Fibroblast of lung (primary cell): Measurements from ENCODE around the gene RERE.

Experiments used
- CTCF ChIP-seq, 2 donors: IDR thresholded peaks in 1 of 2; conservative IDR thresholded peaks in 1 of 2; 1 replicate in 1 of 2; 2 replicates in 1 of 2; pipeline ENCODE4 v1.5.1; 2011 to 2012; ENCODE audit warnings: low read length in 2 of 2, control low read depth in 1 of 2, inconsistent platforms in 1 of 2, low read depth in 1 of 2, mild to moderate bottlenecking in 1 of 2
- EZH2 ChIP-seq: IDR thresholded peaks from 2 replicates; pipeline ENCODE4 v1.5.1; 2012; ENCODE audit warnings: low read length, control low read depth, mild to moderate bottlenecking; ENCODE audit errors: missing control alignments

GRCh38 chr1:8358241-8358896 lies 459.1 kb downstream of the RERE start:
- no peak for TF ChIP-seq EZH2
- TF ChIP-seq CTCF (conservative IDR thresholded peaks at IDR 0.05 in 1 of 2, IDR thresholded peaks at IDR 0.05 in 1 of 2; ENCODE audit: low read depth in 1 of 2, low read length in 2 of 2), result no peak
